ENCODE measurements around the gene SPATA19. TPM values are rescaled to one million over a fixed set of nuclear protein-coding genes. Genes with fewer than 3 reads are reported as not detected.

The SPATA19 gene
- total and polyA plus RNA-seq, 2 experiments from 2014 or later = not detected

DNA sequence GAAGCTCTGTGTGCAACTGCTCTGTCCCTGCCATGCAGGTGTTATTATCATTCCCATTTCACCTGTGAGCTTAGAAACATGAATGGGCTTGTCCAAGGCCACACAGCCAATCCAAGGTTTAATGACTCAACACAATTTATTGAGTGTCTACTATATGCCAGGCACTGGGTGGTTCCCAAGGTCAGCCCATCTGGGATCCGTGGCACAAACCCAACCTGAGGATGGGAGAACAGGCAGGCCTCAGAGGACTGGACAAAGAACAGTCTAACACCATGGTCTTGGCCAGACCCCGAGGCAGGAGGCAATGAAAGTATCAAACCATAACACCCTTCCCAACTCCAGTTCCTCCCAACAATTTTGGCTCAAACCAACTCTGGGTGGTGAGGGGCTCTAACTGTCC, 15.7 kb downstream of the SPATA19 start (continued):
- TF ChIP-seq, protein P1, sequence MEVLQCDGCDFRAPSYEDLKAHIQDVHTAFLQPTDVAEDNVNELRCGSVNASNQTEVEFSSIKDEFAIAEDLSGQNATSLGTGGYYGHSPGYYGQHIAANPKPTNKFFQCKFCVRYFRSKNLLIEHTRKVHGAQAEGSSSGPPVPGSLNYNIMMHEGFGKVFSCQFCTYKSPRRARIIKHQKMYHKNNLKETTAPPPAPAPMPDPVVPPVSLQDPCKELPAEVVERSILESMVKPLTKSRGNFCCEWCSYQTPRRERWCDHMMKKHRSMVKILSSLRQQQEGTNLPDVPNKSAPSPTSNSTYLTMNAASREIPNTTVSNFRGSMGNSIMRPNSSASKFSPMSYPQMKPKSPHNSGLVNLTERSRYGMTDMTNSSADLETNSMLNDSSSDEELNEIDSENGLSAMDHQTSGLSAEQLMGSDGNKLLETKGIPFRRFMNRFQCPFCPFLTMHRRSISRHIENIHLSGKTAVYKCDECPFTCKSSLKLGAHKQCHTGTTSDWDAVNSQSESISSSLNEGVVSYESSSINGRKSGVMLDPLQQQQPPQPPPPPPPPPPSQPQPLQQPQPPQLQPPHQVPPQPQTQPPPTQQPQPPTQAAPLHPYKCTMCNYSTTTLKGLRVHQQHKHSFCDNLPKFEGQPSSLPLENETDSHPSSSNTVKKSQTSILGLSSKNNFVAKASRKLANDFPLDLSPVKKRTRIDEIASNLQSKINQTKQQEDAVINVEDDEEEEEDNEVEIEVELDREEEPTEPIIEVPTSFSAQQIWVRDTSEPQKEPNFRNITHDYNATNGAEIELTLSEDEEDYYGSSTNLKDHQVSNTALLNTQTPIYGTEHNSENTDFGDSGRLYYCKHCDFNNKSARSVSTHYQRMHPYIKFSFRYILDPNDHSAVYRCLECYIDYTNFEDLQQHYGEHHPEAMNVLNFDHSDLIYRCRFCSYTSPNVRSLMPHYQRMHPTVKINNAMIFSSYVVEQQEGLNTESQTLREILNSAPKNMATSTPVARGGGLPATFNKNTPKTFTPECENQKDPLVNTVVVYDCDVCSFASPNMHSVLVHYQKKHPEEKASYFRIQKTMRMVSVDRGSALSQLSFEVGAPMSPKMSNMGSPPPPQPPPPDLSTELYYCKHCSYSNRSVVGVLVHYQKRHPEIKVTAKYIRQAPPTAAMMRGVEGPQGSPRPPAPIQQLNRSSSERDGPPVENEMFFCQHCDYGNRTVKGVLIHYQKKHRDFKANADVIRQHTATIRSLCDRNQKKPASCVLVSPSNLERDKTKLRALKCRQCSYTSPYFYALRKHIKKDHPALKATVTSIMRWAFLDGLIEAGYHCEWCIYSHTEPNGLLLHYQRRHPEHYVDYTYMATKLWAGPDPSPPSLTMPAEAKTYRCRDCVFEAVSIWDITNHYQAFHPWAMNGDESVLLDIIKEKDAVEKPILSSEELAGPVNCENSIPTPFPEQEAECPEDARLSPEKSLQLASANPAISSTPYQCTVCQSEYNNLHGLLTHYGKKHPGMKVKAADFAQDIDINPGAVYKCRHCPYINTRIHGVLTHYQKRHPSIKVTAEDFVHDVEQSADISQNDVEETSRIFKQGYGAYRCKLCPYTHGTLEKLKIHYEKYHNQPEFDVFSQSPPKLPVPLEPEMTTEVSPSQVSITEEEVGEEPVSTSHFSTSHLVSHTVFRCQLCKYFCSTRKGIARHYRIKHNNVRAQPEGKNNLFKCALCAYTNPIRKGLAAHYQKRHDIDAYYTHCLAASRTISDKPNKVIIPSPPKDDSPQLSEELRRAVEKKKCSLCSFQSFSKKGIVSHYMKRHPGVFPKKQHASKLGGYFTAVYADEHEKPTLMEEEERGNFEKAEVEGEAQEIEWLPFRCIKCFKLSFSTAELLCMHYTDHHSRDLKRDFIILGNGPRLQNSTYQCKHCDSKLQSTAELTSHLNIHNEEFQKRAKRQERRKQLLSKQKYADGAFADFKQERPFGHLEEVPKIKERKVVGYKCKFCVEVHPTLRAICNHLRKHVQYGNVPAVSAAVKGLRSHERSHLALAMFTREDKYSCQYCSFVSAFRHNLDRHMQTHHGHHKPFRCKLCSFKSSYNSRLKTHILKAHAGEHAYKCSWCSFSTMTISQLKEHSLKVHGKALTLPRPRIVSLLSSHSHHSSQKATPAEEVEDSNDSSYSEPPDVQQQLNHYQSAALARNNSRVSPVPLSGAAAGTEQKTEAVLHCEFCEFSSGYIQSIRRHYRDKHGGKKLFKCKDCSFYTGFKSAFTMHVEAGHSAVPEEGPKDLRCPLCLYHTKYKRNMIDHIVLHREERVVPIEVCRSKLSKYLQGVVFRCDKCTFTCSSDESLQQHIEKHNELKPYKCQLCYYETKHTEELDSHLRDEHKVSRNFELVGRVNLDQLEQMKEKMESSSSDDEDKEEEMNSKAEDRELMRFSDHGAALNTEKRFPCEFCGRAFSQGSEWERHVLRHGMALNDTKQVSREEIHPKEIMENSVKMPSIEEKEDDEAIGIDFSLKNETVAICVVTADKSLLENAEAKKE (CRISPR knock-in tag; IDR thresholded peaks at IDR 0.05) = no peak
- TF ChIP-seq ZNF114 (CRISPR knock-in tag; IDR thresholded peaks at IDR 0.05) (no peak), ZNF331 (CRISPR knock-in tag; IDR thresholded peaks at IDR 0.05; ENCODE audit: low read depth) (no peak)
- TF ChIP-seq, protein P2, sequence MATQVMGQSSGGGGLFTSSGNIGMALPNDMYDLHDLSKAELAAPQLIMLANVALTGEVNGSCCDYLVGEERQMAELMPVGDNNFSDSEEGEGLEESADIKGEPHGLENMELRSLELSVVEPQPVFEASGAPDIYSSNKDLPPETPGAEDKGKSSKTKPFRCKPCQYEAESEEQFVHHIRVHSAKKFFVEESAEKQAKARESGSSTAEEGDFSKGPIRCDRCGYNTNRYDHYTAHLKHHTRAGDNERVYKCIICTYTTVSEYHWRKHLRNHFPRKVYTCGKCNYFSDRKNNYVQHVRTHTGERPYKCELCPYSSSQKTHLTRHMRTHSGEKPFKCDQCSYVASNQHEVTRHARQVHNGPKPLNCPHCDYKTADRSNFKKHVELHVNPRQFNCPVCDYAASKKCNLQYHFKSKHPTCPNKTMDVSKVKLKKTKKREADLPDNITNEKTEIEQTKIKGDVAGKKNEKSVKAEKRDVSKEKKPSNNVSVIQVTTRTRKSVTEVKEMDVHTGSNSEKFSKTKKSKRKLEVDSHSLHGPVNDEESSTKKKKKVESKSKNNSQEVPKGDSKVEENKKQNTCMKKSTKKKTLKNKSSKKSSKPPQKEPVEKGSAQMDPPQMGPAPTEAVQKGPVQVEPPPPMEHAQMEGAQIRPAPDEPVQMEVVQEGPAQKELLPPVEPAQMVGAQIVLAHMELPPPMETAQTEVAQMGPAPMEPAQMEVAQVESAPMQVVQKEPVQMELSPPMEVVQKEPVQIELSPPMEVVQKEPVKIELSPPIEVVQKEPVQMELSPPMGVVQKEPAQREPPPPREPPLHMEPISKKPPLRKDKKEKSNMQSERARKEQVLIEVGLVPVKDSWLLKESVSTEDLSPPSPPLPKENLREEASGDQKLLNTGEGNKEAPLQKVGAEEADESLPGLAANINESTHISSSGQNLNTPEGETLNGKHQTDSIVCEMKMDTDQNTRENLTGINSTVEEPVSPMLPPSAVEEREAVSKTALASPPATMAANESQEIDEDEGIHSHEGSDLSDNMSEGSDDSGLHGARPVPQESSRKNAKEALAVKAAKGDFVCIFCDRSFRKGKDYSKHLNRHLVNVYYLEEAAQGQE (IDR thresholded peaks at IDR 0.05; ENCODE audit: unreplicated experiment) = no peak

DNA sequence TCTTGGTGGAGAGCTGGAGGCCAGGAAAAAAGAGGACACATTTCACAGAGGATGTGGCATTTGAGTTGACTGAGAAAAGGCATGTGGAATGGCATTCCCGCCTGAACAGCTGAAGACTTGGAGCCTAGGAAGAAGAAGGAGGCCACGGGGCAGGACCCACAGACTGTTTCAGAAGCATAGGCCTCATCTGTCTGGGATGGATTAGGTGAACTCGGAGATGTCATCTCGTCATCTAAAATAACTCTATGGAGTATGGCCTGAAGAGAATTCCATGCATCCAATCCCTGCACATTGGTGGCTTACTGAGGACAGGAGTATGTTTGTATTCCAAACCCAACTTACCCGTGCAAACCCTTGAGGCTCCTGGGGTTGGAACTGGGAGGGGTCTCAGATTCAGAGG, 16.4 kb downstream of the SPATA19 start:
- H3K27ac ChIP-seq (ENCODE audit: low read depth) = no peak overlapping the region
- Mint-ChIP-seq H3K9me3 (peaks cover 16% of the 10 kb centered on the region), H3K27ac (no peak overlapping the region), H3K36me3 (ENCODE audit: low read depth) (peaks cover 5% of the 10 kb centered on the region; the same call in 2 of the 3 replicates), H3K4me3 (no peak overlapping the region), H3K27me3 (ENCODE audit: insufficient read depth, low read depth, poor library complexity) (peaks cover 17% of the 10 kb centered on the region), H3K4me1 (no peaks in the 10 kb centered on the region)
- H3K4me3 ChIP-seq = no peak overlapping the region
- H3K27me3 ChIP-seq (ENCODE audit: insufficient read depth) = no peaks in the 10 kb centered on the region
- H2AFZ ChIP-seq = no peak overlapping the region
- no peaks in the 10 kb centered on the region for H4K20me1 ChIP-seq (replicated peaks; ENCODE audit: insufficient read depth)
- H3K4me2 ChIP-seq = no peak overlapping the region
- DNase-seq (ENCODE audit: low spot score) (no peak), ATAC-seq (no peak)
- H3K79me2 ChIP-seq (replicated peaks; ENCODE audit: insufficient read depth) = no peaks in the 10 kb centered on the region
- no peaks in the 10 kb centered on the region for H3K36me3 ChIP-seq (ENCODE audit: insufficient read depth)
- H3K4me1 ChIP-seq (ENCODE audit: insufficient read depth) = no peaks in the 10 kb centered on the region
- no peaks in the 10 kb centered on the region for H3K9me2 ChIP-seq (ENCODE audit: insufficient read depth)
- peaks cover 4% of the 10 kb centered on the region; the same call in 1 of the 2 replicates for H3F3A ChIP-seq (replicated peaks; ENCODE audit: low read depth)
- no peak for TF ChIP-seq CREB1 (CRISPR knock-in tag; IDR thresholded peaks at IDR 0.05; ENCODE audit: low read depth)
- TF ChIP-seq, protein P2 (IDR thresholded peaks at IDR 0.05; ENCODE audit: unreplicated experiment) = no peak
